ENCODE measurements around the gene SNX10.

The SNX10 gene

DNA sequence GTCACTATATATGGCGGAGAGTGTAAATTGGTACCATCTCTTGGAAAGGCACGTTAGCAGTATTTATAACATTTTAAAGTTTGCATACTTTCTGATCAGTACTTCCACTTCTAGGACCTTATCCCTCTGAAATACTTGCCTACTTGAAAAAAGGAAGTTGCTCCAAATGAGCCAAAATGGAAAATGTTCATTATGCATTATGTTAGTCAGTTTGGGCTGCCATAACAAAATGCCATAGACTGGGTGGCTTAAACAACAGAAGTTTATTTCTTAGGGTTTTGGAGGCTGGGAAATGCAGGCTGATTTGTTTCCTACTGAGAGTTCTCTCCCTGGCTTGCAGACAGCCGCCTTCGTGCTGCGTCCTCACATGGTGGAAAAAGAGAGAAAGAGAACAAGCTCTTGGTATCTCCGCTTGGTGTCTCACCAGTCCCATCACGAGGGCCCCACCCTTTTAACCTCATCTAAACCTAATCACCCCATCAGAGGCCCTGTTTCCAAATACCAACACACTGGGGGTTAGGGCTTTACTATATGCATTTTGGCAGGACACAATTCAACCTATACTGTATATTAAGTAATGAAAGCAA lies 6.9 kb downstream of the SNX10 start:
- no peak overlapping the region for H3K27ac ChIP-seq
- TF ChIP-seq, protein P1, sequence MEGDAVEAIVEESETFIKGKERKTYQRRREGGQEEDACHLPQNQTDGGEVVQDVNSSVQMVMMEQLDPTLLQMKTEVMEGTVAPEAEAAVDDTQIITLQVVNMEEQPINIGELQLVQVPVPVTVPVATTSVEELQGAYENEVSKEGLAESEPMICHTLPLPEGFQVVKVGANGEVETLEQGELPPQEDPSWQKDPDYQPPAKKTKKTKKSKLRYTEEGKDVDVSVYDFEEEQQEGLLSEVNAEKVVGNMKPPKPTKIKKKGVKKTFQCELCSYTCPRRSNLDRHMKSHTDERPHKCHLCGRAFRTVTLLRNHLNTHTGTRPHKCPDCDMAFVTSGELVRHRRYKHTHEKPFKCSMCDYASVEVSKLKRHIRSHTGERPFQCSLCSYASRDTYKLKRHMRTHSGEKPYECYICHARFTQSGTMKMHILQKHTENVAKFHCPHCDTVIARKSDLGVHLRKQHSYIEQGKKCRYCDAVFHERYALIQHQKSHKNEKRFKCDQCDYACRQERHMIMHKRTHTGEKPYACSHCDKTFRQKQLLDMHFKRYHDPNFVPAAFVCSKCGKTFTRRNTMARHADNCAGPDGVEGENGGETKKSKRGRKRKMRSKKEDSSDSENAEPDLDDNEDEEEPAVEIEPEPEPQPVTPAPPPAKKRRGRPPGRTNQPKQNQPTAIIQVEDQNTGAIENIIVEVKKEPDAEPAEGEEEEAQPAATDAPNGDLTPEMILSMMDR (conservative IDR thresholded peaks at IDR 0.05), result no peak
- TF ChIP-seq ZFX (IDR thresholded peaks at IDR 0.05), result no peak

DNA sequence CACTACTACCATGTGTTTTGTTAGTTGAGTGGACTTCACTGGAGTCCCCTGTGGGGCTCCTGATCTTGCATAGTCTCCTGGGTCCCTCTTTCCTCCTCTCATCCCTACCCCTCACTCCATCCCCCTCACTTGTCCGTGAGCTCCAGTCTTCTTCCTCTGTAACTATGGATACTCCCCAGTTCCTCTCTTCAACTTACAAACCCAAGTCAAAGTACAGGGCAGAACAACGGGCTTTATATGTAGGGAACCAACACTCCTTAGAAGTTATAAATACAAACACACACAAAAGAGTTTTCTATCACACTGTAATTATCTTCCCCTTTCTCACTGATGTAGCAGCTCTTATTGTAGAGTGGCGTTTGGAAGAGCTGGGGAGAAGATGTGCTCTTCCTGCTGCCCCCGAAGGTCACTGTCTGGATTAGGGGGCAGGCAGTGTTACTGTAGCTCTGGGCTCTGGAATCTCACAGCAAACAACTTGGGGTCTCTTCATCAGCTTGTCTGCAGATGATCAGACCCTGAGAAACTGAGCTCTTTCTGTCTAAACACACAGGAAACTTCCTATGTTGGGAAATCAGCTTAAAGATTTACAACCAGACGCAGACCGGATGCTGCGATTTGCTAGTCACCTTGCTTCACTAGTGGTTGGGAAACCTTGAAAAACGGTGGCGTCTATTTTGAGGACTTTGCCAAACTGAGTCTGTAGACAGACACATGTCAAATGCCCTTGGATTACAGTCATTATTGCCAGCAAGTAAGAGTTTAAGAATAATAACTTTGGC lies 13.6 kb downstream of the SNX10 start:
- TF ChIP-seq, protein P1 (conservative IDR thresholded peaks at IDR 0.05), result no peak
- TF ChIP-seq ZFX (IDR thresholded peaks at IDR 0.05), result no peak
- H3K27ac ChIP-seq, result no peak overlapping the region

DNA sequence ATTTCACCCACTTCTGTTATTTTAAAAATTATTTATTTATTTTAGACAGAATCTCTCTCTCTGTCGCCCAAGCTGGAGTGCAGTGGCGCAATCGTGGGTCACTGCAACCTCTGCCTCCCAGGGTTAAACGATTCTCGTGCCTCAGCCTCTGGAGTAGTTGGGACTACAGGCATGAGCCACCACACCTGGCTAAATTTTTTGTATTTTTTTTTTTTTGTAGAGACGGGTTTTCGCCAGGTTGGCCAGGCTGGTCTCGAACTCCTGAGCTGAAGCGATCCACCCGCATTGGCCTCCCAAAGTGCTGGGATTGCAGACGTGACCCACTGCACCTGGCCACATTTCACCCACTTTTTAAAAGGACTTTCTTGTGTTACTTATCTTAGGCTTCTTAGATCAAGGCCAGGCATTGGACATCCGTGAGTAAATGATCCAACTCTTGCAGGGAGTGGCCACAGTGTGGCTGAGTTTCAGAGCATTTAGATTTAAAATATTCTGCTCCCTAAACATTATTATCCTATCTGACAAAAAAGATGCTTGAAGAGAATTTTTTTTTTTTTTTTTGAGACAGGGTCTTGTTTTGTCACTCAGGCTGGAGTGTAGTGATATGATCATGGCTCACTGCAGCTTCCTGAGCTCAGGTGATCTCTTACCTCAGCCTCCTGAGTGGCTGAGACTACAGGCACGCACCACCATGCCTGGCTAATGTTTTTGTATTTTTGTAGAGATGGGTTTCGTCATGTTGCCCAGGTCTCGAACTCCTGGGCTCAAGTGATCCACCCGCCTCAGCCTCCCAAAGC lies 14.4 kb downstream of the SNX10 start:
- no peak overlapping the region for H3K27ac ChIP-seq
- TF ChIP-seq, protein P1 (conservative IDR thresholded peaks at IDR 0.05), result no peak
- TF ChIP-seq ZFX (IDR thresholded peaks at IDR 0.05), result no peak

DNA sequence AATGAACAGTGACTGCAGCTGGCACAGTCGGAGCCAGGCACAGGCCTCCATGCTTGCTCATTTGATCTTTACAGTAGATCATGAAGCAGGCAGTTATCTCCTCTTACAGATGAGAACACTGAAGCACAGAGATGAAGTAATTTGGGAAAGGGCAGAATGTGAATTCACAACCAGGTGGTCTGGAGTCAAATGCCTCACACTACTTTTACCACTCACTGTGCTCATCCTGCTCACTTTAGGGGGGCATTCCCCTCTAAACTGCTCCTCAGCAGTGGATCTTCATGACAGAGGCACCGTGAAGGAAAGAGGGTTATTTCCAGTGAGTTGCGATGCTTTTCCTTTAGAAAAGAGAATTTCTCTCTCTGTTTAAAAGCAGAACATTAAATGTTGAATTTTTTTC lies 15.1 kb downstream of the SNX10 start:
- no peak for TF ChIP-seq ZFX (IDR thresholded peaks at IDR 0.05)
- TF ChIP-seq, protein P1 (conservative IDR thresholded peaks at IDR 0.05), result no peak
- H3K27ac ChIP-seq, result no peak overlapping the region

DNA sequence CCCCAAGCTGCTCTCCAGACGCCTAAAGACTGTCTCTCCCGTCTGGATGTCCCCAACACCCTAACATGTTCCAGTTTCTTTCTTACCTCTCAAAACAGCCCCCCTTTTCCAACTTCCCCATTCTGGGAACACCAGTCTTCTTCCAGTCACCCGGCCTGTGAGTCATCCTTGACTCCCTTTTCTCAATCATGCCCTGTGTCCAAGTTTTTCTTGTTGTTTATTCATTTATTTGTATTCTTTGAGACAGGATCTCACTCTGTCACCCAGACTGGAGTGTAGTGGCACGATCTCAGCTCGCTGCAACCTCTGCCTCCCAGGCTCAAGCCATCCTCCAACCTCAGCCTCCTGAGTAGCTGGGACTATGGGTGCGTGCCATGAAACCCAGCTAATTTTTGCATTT lies 15.6 kb downstream of the SNX10 start:
- TF ChIP-seq, protein P1 (conservative IDR thresholded peaks at IDR 0.05), result no peak
- no peak for TF ChIP-seq ZFX (IDR thresholded peaks at IDR 0.05)
- H3K27ac ChIP-seq, result no peak overlapping the region

DNA sequence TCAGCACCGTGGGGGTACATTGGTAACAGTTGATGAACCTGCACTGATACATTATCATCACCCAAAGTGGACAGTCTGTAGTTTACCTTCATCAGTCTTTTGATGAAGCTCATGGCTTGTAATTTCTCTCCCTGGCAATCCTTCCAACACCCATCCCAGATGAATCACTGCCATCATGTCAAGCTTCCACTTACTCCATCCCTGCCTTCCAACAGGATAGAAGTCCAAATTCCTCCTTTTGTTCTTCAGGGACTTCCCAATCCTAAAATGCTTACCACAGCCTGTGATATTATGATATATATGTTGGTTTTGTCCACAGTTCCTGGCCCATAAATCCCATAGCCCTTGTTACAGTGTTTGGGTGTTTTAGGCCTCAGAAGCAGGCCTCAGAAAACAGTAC lies 16.1 kb downstream of the SNX10 start:
- no peak for TF ChIP-seq ZFX (IDR thresholded peaks at IDR 0.05)
- TF ChIP-seq, protein P1 (conservative IDR thresholded peaks at IDR 0.05), result no peak
- H3K27ac ChIP-seq, result no peak overlapping the region

DNA sequence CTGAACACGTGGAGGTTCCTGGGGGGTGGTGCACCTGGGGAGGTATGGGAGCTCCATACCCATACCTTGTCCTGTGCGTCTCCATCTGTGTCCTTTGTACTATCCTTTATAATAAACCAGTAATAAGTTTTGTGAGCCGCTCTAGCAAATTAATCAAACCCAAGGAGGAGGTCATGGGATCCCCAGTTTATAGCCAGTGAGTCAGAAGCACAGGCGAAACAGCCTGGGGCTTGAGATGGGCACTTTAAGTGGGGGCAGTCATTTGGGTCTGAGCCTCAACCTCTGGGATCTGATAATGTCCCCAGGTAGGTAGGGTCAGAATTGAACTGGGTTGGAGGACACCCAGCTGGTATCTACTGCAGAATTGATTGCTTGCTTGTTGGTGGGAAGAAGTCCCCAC lies 16.9 kb downstream of the SNX10 start:
- no peak for TF ChIP-seq ZFX (IDR thresholded peaks at IDR 0.05)
- TF ChIP-seq, protein P1 (conservative IDR thresholded peaks at IDR 0.05), result no peak
- H3K27ac ChIP-seq, result no peak overlapping the region
